ENCODE data around the gene RASSF5.

The RASSF5 gene

DNA sequence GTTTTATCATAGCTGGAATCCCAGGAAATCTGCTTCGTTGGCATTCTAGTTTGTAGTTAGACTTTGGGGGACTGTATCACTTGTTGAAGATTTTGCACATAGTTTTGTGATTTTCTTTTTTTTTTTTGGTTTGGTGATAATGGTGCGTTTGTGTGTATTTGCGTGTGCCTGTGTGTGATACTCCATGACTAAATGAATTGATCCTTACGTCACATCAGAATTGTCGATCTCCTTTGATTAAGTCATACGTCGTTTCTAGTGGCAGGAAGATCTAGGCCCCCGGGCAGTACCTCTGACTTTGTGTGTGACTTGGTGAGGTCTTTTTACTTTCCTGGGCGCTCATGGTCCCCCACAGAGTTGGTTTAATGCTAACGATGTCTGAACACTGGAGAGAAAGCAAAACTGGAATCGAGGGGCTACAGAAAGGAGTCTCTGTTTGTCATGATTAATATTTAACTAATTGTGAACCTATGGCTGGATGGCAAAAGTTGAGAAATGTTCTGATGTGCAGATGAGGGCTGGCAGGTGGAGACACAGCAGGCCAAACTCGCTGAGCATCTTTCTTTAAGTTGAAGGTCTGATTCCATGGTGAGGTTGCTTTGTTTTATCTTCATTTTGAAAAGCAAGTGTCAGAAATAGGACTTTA, 2.4 kb downstream of the RASSF5 start:
- Histone ChIP-seq H3K4me3 (ENCODE audit: low read depth in 1 of 2, low read length in 2 of 2) (no peak overlapping the region), H3K27ac (ENCODE audit: low read depth, low read length) (no peak overlapping the region), H3K4me1 (ENCODE audit: insufficient read depth, low read length) (peaks cover 19% of the 10 kb centered on the region), H3K9me3 (ENCODE audit: low read length) (no peaks in the 10 kb centered on the region), H3K36me3 (ENCODE audit: insufficient read depth, low read length) (no peaks in the 10 kb centered on the region), H3K27me3 (ENCODE audit: control insufficient read depth in 1 of 2, insufficient read depth in 2 of 2, low read length in 2 of 2) (peaks cover 4 to 36% of the 10 kb centered on the region in 2 donors), H3K9ac (ENCODE audit: low read length) (no peak overlapping the region)

DNA sequence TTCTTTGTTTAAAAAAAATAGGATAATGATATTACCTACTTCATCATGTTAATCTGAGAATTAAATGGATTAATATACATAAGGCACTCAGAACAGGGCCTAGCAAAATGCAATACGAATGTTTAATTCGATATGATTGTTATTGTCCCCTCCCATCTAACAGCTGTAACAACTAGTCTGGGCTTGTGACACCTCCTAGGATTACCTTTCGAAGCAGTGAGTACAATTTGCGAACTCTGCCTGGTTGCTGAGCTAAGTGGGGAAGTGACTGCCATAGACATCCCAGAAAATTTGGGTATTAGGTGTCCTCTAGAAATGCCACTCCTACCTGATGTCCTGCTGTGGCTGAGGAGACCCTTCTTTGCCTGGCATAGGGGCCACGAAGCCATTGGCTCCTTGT, 3.0 kb downstream of the RASSF5 start:
- Histone ChIP-seq H3K27ac (ENCODE audit: low read depth, low read length) (no peak overlapping the region), H3K4me3 (ENCODE audit: low read depth in 1 of 2, low read length in 2 of 2) (no peak overlapping the region), H3K27me3 (ENCODE audit: control insufficient read depth in 1 of 2, insufficient read depth in 2 of 2, low read length in 2 of 2) (peaks cover 4 to 36% of the 10 kb centered on the region in 2 donors), H3K9ac (ENCODE audit: low read length) (no peak overlapping the region), H3K4me1 (ENCODE audit: insufficient read depth, low read length) (peaks cover 19% of the 10 kb centered on the region), H3K9me3 (ENCODE audit: low read length) (no peaks in the 10 kb centered on the region), H3K36me3 (ENCODE audit: insufficient read depth, low read length) (no peaks in the 10 kb centered on the region)

DNA sequence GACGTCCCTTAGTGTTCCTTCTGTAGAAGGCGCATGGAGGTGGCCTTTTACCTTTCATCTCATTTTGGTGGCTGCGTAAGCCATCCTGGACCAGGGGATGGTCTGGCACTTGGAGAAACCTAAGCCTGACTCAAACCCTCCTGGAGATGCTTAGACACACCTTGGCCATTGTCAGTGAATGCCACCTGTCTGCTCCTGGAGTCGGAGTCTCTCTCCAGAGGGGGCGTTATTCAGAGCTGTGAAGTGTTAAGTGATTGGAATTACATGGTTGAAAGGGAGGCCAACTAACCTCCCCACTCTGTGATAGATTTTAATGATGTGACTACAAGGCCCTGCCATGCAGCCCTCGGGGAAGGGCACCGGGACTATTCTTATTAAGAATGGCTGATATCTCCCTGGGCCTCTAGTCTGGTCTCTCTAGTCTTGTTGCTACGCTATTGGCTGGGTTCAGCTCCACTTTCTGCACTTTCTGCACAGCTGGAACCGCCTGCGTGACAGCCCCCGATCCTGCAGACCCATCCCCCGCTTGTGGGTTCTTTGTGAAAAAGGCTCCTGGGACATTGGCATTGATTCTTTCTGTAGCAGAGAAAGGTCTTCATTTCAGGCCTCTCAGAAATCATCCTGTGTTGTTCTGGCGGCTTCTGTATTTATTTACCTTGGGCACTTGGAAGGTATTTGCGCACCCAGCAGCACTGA, 4.2 kb downstream of the RASSF5 start:
- peaks cover 4 to 27% of the 10 kb centered on the region in 2 donors for H3K27me3 ChIP-seq (ENCODE audit: control insufficient read depth in 1 of 2, insufficient read depth in 2 of 2, low read length in 2 of 2)
- no peak overlapping the region for H3K4me3 ChIP-seq (ENCODE audit: low read depth in 1 of 2, low read length in 2 of 2)
- H3K9ac ChIP-seq (ENCODE audit: low read length): no peak overlapping the region

DNA sequence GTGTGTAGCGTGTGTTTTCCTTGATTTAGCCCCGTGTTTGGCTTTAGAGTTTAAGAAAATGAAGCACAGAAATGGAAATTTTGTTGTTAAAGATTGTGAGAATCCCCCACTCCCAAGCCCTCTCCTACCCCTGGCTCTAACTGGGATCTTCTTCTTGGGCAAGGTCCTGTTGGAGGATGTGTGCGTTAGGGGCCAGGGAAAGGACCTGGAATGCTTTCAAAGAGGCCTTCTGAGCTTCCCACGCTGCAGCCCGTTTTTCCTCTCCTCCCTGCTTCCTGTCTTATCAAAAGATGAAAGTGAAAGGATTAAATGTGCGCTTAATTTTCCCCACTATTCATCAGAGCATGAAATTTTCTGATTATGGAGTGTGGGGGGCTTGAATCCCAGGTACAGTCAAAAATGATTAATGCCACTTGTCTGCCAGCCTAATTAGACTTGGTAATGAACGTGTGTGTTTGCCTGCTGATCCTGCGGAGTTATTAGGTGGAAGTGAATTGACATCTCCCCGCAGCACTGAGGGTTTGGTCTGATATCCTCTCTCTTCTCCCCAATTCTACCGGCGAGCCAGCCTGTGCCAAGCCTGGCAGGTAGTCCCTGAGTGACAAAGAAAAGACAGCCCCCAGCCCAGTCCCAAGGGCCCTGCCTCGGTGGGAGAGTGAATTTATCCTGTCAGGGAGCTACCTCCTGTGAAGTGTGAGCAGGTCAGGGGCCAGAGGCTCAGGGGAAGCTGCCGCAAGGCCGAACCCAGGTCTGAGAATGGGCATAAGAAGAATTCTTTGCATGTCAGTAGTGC, 4.9 kb downstream of the RASSF5 start:
- H3K27ac ChIP-seq (ENCODE audit: low read depth, low read length): no peak overlapping the region
- no peaks in the 10 kb centered on the region for H3K9me3 ChIP-seq (ENCODE audit: low read length)
- no peak overlapping the region for H3K4me3 ChIP-seq (ENCODE audit: low read depth in 1 of 2, low read length in 2 of 2)
- H3K9ac ChIP-seq (ENCODE audit: low read length): no peak overlapping the region
- H3K27me3 ChIP-seq (ENCODE audit: control insufficient read depth in 1 of 2, insufficient read depth in 2 of 2, low read length in 2 of 2): peaks cover 4 to 19% of the 10 kb centered on the region in 2 donors
- H3K36me3 ChIP-seq (ENCODE audit: insufficient read depth, low read length): no peaks in the 10 kb centered on the region
- H3K4me1 ChIP-seq (ENCODE audit: insufficient read depth, low read length): peaks cover 19% of the 10 kb centered on the region

More for the DNA sequence above, 4.2 kb downstream of the RASSF5 start:
- Histone ChIP-seq H3K27ac (ENCODE audit: low read depth, low read length) (no peak overlapping the region), H3K9me3 (ENCODE audit: low read length) (no peaks in the 10 kb centered on the region), H3K36me3 (ENCODE audit: insufficient read depth, low read length) (no peaks in the 10 kb centered on the region), H3K4me1 (ENCODE audit: insufficient read depth, low read length) (peaks cover 19% of the 10 kb centered on the region)

DNA sequence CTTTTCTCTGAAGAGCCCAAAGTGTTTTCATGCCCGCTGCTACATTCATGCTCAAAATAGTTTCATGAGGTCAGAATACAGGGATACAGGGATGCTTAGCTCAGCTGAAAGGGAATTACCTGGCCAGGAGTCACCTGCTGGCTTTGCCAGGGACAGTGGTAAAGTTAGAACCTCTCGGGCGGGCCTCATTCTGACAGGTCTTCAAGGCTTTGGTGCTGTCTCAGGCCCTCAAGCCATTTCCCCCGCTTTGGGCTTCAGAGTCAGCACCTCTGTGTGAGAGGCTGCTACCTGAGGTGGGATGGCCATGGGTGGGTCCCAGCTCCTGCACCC, 5.5 kb downstream of the RASSF5 start:
- Histone ChIP-seq H3K27me3 (ENCODE audit: control insufficient read depth in 1 of 2, insufficient read depth in 2 of 2, low read length in 2 of 2) (peaks cover 4 to 15% of the 10 kb centered on the region in 2 donors), H3K9ac (ENCODE audit: low read length) (no peak overlapping the region), H3K27ac (ENCODE audit: low read depth, low read length) (no peak overlapping the region), H3K4me1 (ENCODE audit: insufficient read depth, low read length) (peaks cover 19% of the 10 kb centered on the region), H3K9me3 (ENCODE audit: low read length) (no peaks in the 10 kb centered on the region), H3K4me3 (ENCODE audit: low read depth in 1 of 2, low read length in 2 of 2) (no peak overlapping the region), H3K36me3 (ENCODE audit: insufficient read depth, low read length) (no peaks in the 10 kb centered on the region)

DNA sequence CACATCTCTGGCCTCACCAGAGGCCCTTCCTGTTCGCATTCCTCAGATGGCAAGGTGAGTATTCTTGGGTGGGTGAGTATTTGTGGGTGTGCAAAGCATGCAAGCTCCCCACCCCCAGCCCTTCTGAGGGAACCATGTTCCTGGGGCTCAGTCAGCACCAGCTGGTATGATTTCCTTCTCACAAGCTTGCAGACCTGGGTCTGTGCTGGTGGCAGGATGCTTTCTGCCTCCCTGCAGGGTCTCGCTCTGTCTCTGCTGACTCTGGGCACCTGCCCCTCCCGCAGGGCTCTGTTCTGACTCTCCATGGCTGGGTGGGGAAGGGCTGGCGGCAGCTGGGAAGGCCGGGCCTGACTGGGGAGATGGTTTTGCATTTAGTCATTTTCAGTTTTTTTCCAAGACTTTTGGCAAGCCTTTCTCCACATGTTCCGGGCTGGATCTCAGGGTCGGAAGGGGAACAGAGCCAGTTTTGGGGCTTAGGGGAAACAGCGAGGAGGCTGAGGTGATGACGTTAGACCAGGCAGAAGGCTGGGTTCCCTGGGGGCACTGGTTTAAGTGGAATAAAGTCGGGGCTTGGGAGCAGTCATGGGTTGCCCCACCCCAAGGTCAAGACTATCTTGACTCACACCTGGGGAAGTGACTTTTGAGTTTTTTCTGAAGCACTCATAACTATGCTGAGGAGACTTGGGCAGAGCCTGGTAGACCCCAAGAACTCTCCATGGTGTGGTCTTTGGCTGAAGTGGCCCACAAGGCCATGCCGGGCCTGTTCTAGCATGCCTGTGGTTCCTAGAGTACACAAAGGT, 6.2 kb downstream of the RASSF5 start:
- Histone ChIP-seq H3K27me3 (ENCODE audit: control insufficient read depth in 1 of 2, insufficient read depth in 2 of 2, low read length in 2 of 2) (peaks cover 0 to 10% of the 10 kb centered on the region in 2 donors), H3K27ac (ENCODE audit: low read depth, low read length) (no peak overlapping the region), H3K4me3 (ENCODE audit: low read depth in 1 of 2, low read length in 2 of 2) (no peak overlapping the region), H3K9ac (ENCODE audit: low read length) (no peak overlapping the region), H3K36me3 (ENCODE audit: insufficient read depth, low read length) (no peaks in the 10 kb centered on the region), H3K9me3 (ENCODE audit: low read length) (no peaks in the 10 kb centered on the region), H3K4me1 (ENCODE audit: insufficient read depth, low read length) (peaks cover 19% of the 10 kb centered on the region)

DNA sequence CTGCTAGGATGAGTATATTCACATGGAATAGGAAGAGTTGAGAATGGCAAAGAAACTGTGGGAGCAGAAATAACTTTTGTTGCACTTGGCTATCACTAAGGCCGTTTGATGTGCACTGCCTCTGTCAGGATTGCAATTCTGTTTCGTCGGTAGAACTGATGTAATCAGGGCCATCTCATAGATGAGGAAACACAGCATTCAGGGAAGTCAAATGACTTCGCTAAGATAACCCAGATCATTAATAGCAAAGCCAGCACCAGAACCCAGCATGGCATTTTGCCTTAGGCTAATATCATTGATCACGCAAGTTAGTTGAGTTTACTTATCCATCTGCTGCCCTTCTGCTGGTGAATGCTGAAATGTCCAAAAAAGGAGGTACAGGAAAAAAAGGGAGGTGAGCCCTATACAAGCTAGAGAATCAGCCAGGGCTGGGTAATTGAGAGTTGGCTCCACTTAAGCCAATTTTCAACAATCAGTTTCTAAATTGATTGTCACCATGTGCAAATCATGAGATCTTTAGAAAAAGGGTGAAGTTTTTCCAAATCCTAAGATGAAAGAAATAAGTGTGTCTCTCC, 7.6 kb downstream of the RASSF5 start:
- Histone ChIP-seq H3K4me3 (ENCODE audit: low read depth in 1 of 2, low read length in 2 of 2) (no peak overlapping the region), H3K27me3 (ENCODE audit: control insufficient read depth in 1 of 2, insufficient read depth in 2 of 2, low read length in 2 of 2) (no peaks in the 10 kb centered on the region), H3K27ac (ENCODE audit: low read depth, low read length) (no peak overlapping the region), H3K4me1 (ENCODE audit: insufficient read depth, low read length) (peaks cover 19% of the 10 kb centered on the region), H3K9me3 (ENCODE audit: low read length) (no peaks in the 10 kb centered on the region), H3K36me3 (ENCODE audit: insufficient read depth, low read length) (no peaks in the 10 kb centered on the region), H3K9ac (ENCODE audit: low read length) (no peak overlapping the region)

DNA sequence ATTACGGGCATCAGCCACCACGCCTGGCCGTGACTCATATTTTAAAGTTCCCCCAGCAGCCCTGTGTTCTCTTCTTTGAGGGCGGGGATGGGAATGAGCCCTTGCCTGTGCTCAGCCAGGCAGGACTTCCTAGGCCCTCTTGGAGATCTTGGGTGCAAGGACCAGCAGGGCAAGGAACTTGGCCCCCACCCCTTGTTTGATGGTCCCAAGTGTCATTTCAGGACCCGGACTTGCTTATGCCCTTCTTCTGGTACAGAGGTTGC, 9.3 kb downstream of the RASSF5 start:
- Histone ChIP-seq H3K9ac (ENCODE audit: low read length) (no peak overlapping the region), H3K27me3 (ENCODE audit: control insufficient read depth in 1 of 2, insufficient read depth in 2 of 2, low read length in 2 of 2) (no peaks in the 10 kb centered on the region), H3K36me3 (ENCODE audit: insufficient read depth, low read length) (no peaks in the 10 kb centered on the region), H3K4me1 (ENCODE audit: insufficient read depth, low read length) (peaks cover 19% of the 10 kb centered on the region), H3K9me3 (ENCODE audit: low read length) (no peaks in the 10 kb centered on the region), H3K4me3 (ENCODE audit: low read depth in 1 of 2, low read length in 2 of 2) (no peak overlapping the region), H3K27ac (ENCODE audit: low read depth, low read length) (no peak overlapping the region)

DNA sequence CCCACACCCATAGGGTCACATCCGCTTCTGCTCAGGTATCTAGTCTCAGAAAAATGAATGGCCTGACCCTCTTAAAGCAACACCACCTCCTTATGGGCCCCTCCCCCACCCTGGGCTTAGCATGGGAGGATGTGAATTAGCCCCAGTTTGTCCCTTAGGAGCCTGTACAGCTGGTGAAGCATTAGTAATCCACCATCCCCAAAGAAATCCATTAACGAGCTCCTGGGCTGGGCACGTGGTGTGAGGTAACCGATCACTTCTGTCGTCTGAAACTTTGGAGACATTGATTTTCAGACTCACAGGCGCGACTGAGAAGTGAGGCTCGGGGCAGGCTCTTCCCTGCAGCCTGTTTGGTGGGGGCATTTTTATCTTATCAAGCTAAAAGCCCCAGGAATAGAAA, 10.5 kb downstream of the RASSF5 start:
- H3K36me3 ChIP-seq (ENCODE audit: insufficient read depth, low read length): no peaks in the 10 kb centered on the region
- no peaks in the 10 kb centered on the region for H3K9me3 ChIP-seq (ENCODE audit: low read length)
- H3K9ac ChIP-seq (ENCODE audit: low read length): no peak overlapping the region
- peaks cover 13% of the 10 kb centered on the region for H3K4me1 ChIP-seq (ENCODE audit: insufficient read depth, low read length)
- no peak overlapping the region for H3K27ac ChIP-seq (ENCODE audit: low read depth, low read length)
- H3K27me3 ChIP-seq (ENCODE audit: control insufficient read depth in 1 of 2, insufficient read depth in 2 of 2, low read length in 2 of 2): no peaks in the 10 kb centered on the region
- no peak overlapping the region for H3K4me3 ChIP-seq (ENCODE audit: low read depth in 1 of 2, low read length in 2 of 2)

DNA sequence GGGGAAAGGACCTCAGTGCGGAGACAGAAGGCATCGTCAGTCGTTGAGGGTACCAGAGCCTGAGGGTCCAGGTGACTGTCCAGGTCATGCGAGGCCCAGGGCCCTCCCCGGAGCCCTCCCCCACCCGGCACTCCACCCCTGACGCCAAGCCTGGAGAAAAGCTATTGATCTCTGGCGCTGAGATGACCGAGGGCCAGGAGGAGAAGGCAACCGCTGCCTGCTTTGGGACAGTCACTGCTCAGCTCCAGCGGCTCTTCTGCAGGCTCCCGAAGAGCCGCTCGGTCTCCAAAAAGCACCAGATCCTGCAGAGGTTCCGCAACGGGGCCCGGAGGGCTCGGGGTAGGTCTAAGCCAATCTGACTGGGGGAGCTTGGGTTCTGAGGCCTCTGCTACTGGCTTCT, 10.9 kb downstream of the RASSF5 start:
- peaks cover 10% of the 10 kb centered on the region for H3K4me1 ChIP-seq (ENCODE audit: insufficient read depth, low read length)
- no peaks in the 10 kb centered on the region for H3K27me3 ChIP-seq (ENCODE audit: control insufficient read depth in 1 of 2, insufficient read depth in 2 of 2, low read length in 2 of 2)
- H3K36me3 ChIP-seq (ENCODE audit: insufficient read depth, low read length): no peaks in the 10 kb centered on the region
- no peak overlapping the region for H3K27ac ChIP-seq (ENCODE audit: low read depth, low read length)
- no peaks in the 10 kb centered on the region for H3K9me3 ChIP-seq (ENCODE audit: low read length)
- H3K9ac ChIP-seq (ENCODE audit: low read length): no peak overlapping the region
- no peak overlapping the region for H3K4me3 ChIP-seq (ENCODE audit: low read depth in 1 of 2, low read length in 2 of 2)

DNA sequence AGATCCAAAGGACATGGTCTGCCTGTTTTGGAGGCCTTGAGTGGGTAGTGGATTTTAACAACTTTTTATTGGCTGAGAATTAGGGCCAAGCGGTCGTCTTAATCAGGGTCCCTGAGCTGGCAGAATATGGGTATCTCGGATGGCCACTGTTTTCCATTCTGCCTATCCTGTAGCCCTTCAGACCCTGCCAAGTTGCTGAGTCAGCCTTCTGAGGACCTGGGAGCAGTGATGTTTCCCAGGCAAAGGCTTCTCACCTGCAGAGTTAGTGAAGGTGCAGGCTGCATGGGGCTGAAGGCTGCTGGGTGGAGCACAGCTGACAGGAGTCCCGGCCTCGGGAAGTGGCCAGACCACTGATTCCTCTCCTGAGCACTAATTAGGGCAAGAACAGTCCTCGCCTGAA, 11.4 kb downstream of the RASSF5 start:
- Histone ChIP-seq H3K9ac (ENCODE audit: low read length) (no peak overlapping the region), H3K9me3 (ENCODE audit: low read length) (no peaks in the 10 kb centered on the region), H3K27ac (ENCODE audit: low read depth, low read length) (no peak overlapping the region), H3K27me3 (ENCODE audit: control insufficient read depth in 1 of 2, insufficient read depth in 2 of 2, low read length in 2 of 2) (no peaks in the 10 kb centered on the region), H3K36me3 (ENCODE audit: insufficient read depth, low read length) (no peaks in the 10 kb centered on the region), H3K4me3 (ENCODE audit: low read depth in 1 of 2, low read length in 2 of 2) (no peak overlapping the region), H3K4me1 (ENCODE audit: insufficient read depth, low read length) (peaks cover 5% of the 10 kb centered on the region)

Measured in muscle layer of colon (tissue), 2 donors.